ENCODE data around the gene TPO. TPM values are rescaled to one million over a fixed set of nuclear protein-coding genes. Genes with fewer than 3 reads are reported as not detected.
"Not testable (repeated sequence)": the region's sequence is repeated elsewhere in the genome, so short reads cannot be mapped to it uniquely, and the experiment has no call there.

Gene TPO
- total RNA-seq, 5 donors from 2014 or later (not counting 1 experiment from before 2014, with no cell fraction given), result 0.18 to 0.26 TPM; not detected in 3

GRCh38 chr2:1488181-1488671 lies 75.0 kb downstream of the TPO start:
- DNase-seq, result peak in 1 of 35 experiments; percentile 4
- Mint-ChIP-seq H3K9me3 (no peaks in the 10 kb centered on the region), H3K36me3 (no peaks in the 10 kb centered on the region), H3K4me1 (peaks cover 0 to 1% (median 0%) of the 10 kb centered on the region in 3 donors), H3K27ac (no peak overlapping the region), H3K4me3 (no peak overlapping the region), H3K27me3 (no peaks in the 10 kb centered on the region)
- no peak overlapping the region for H3K27ac ChIP-seq (ENCODE audit: low read length)
- H3K9me3 ChIP-seq, result no peaks in the 10 kb centered on the region
- H3K36me3 ChIP-seq (ENCODE audit: control insufficient read depth in 2 of 2, extremely low read depth in 1 of 2, insufficient read depth in 1 of 2, low read length in 1 of 2), result no peaks in the 10 kb centered on the region
- ChIA-PET CTCF (no interaction called here), POLR2A (no interaction called here)
- no peaks in the 10 kb centered on the region for H3K4me1 ChIP-seq (ENCODE audit: control insufficient read depth in 1 of 2, extremely low read depth in 1 of 2, insufficient read depth in 2 of 2, low read length in 2 of 2)
- WGBS (ENCODE audit: insufficient coverage), result 76% methylated on average over 4 of the region's 11 CpGs
- H3K27me3 ChIP-seq (replicated peaks in 1 of 2; ENCODE audit: control insufficient read depth in 2 of 2, extremely low read depth in 1 of 2, insufficient read depth in 2 of 2, low read length in 1 of 2), result peaks cover 0 to 14% of the 10 kb centered on the region in 2 experiments
- H3K4me3 ChIP-seq (ENCODE audit: control insufficient read depth in 1 of 2, extremely low read depth in 1 of 2, low read length in 1 of 2), result no peak overlapping the region
- ATAC-seq (replicated peaks in 1 of 4), result no peak

- Histone ChIP-seq H3K4me3 (ENCODE audit: control insufficient read depth in 1 of 2, extremely low read depth in 1 of 2, low read length in 1 of 2) (no peak overlapping the region), H3K9me3 (no peaks in the 10 kb centered on the region), H3K27ac (ENCODE audit: low read length) (no peak overlapping the region), H3K4me1 (ENCODE audit: control insufficient read depth in 1 of 2, extremely low read depth in 1 of 2, insufficient read depth in 2 of 2, low read length in 2 of 2) (no peaks in the 10 kb centered on the region), H3K36me3 (ENCODE audit: control insufficient read depth in 2 of 2, extremely low read depth in 1 of 2, insufficient read depth in 1 of 2, low read length in 1 of 2) (no peaks in the 10 kb centered on the region), H3K27me3 (replicated peaks in 1 of 2; ENCODE audit: control insufficient read depth in 2 of 2, extremely low read depth in 1 of 2, insufficient read depth in 2 of 2, low read length in 1 of 2) (peaks cover 0 to 14% of the 10 kb centered on the region in 2 experiments)
- Mint-ChIP-seq H3K4me1 (no peaks in the 10 kb centered on the region), H3K4me3 (no peak overlapping the region), H3K27ac (no peak overlapping the region), H3K27me3 (no peaks in the 10 kb centered on the region), H3K9me3 (no peaks in the 10 kb centered on the region), H3K36me3 (no peaks in the 10 kb centered on the region)
- no peak for ATAC-seq (replicated peaks in 1 of 4)
- ChIA-PET POLR2A (no interaction called here), CTCF (no interaction called here)
- peak in 1 of 35 experiments; percentile 21 for DNase-seq
- WGBS (ENCODE audit: insufficient coverage), result 83% methylated on average over 6 of the region's 6 CpGs
These were observed 75.6 kb downstream of the TPO start for GRCh38 chr2:1488851-1489250.

GRCh38 chr2:1489486-1489885 lies 76.2 kb downstream of the TPO start:
- Mint-ChIP-seq H3K27ac (no peak overlapping the region), H3K4me3 (no peak overlapping the region), H3K4me1 (no peaks in the 10 kb centered on the region), H3K36me3 (no peaks in the 10 kb centered on the region), H3K9me3 (no peaks in the 10 kb centered on the region), H3K27me3 (no peaks in the 10 kb centered on the region)
- Histone ChIP-seq H3K4me1 (ENCODE audit: control insufficient read depth in 1 of 2, extremely low read depth in 1 of 2, insufficient read depth in 2 of 2, low read length in 2 of 2) (no peaks in the 10 kb centered on the region), H3K4me3 (ENCODE audit: control insufficient read depth in 1 of 2, extremely low read depth in 1 of 2, low read length in 1 of 2) (no peak overlapping the region), H3K27me3 (replicated peaks in 1 of 2; ENCODE audit: control insufficient read depth in 2 of 2, extremely low read depth in 1 of 2, insufficient read depth in 2 of 2, low read length in 1 of 2) (peaks cover 0 to 14% of the 10 kb centered on the region in 2 experiments), H3K27ac (ENCODE audit: low read length) (no peak overlapping the region), H3K9me3 (no peaks in the 10 kb centered on the region), H3K36me3 (ENCODE audit: control insufficient read depth in 2 of 2, extremely low read depth in 1 of 2, insufficient read depth in 1 of 2, low read length in 1 of 2) (no peaks in the 10 kb centered on the region)
- no peak for ATAC-seq (replicated peaks in 1 of 4)
- POLR2A ChIA-PET, result no interaction called here
- WGBS (ENCODE audit: insufficient coverage), result 97% methylated on average over 9 of the region's 9 CpGs
- peak in 1 of 35 experiments; percentile 4 for DNase-seq
- CTCF ChIA-PET, result no interaction called here

GRCh38 chr2:1490381-1490780 lies 77.1 kb downstream of the TPO start:
- H3K27ac Mint-ChIP-seq; H3K4me1 Mint-ChIP-seq; H3K27me3 Mint-ChIP-seq; H3K36me3 Mint-ChIP-seq; POLR2A ChIA-PET; CTCF ChIA-PET; H3K9me3 Mint-ChIP-seq; H3K4me1 ChIP-seq (ENCODE audit: control insufficient read depth in 1 of 2, extremely low read depth in 1 of 2, insufficient read depth in 2 of 2, low read length in 2 of 2); H3K9me3 ChIP-seq; H3K36me3 ChIP-seq (ENCODE audit: control insufficient read depth in 2 of 2, extremely low read depth in 1 of 2, insufficient read depth in 1 of 2, low read length in 1 of 2); H3K4me3 ChIP-seq (ENCODE audit: control insufficient read depth in 1 of 2, extremely low read depth in 1 of 2, low read length in 1 of 2); ATAC-seq (replicated peaks in 1 of 4); H3K27ac ChIP-seq (ENCODE audit: low read length); H3K4me3 Mint-ChIP-seq: not testable (repeated sequence)
- peaks cover 0 to 14% of the 10 kb centered on the region in 2 experiments for H3K27me3 ChIP-seq (replicated peaks in 1 of 2; ENCODE audit: control insufficient read depth in 2 of 2, extremely low read depth in 1 of 2, insufficient read depth in 2 of 2, low read length in 1 of 2)
- WGBS (ENCODE audit: insufficient coverage), result 93% methylated on average over 8 of the region's 16 CpGs
- DNase-seq, result peak in 1 of 35 experiments; percentile 12

- Mint-ChIP-seq H3K27me3 (no peaks in the 10 kb centered on the region), H3K4me3 (no peak overlapping the region), H3K9me3 (no peaks in the 10 kb centered on the region), H3K27ac (no peak overlapping the region), H3K4me1 (peaks cover 0 to 2% (median 2%) of the 10 kb centered on the region in 3 donors), H3K36me3 (no peaks in the 10 kb centered on the region)
- Histone ChIP-seq H3K27me3 (replicated peaks in 1 of 2; ENCODE audit: control insufficient read depth in 2 of 2, extremely low read depth in 1 of 2, insufficient read depth in 2 of 2, low read length in 1 of 2) (peaks cover 0 to 13% of the 10 kb centered on the region in 2 experiments), H3K9me3 (no peaks in the 10 kb centered on the region), H3K36me3 (ENCODE audit: control insufficient read depth in 2 of 2, extremely low read depth in 1 of 2, insufficient read depth in 1 of 2, low read length in 1 of 2) (no peaks in the 10 kb centered on the region), H3K4me3 (ENCODE audit: control insufficient read depth in 1 of 2, extremely low read depth in 1 of 2, low read length in 1 of 2) (no peak overlapping the region), H3K27ac (ENCODE audit: low read length) (no peak overlapping the region), H3K4me1 (ENCODE audit: control insufficient read depth in 1 of 2, extremely low read depth in 1 of 2, insufficient read depth in 2 of 2, low read length in 2 of 2) (no peaks in the 10 kb centered on the region)
- CTCF ChIA-PET, result no interaction called here
- ATAC-seq (replicated peaks in 1 of 4), result no peak
- 83% methylated on average over 8 of the region's 8 CpGs for WGBS (ENCODE audit: insufficient coverage)
- DNase-seq, result peak in 1 of 35 experiments; percentile 20
- POLR2A ChIA-PET, result no interaction called here
These were observed 78.5 kb downstream of the TPO start for GRCh38 chr2:1491751-1492150.

- H3K4me1 ChIP-seq (ENCODE audit: control insufficient read depth in 1 of 2, extremely low read depth in 1 of 2, insufficient read depth in 2 of 2, low read length in 2 of 2); H3K9me3 Mint-ChIP-seq; ATAC-seq (replicated peaks in 1 of 4); H3K4me1 Mint-ChIP-seq; H3K27ac ChIP-seq (ENCODE audit: low read length); H3K27me3 Mint-ChIP-seq; H3K36me3 ChIP-seq (ENCODE audit: control insufficient read depth in 2 of 2, extremely low read depth in 1 of 2, insufficient read depth in 1 of 2, low read length in 1 of 2); H3K27ac Mint-ChIP-seq; H3K36me3 Mint-ChIP-seq; H3K9me3 ChIP-seq; H3K4me3 Mint-ChIP-seq; POLR2A ChIA-PET; CTCF ChIA-PET; H3K4me3 ChIP-seq (ENCODE audit: control insufficient read depth in 1 of 2, extremely low read depth in 1 of 2, low read length in 1 of 2): not testable (repeated sequence)
- peaks cover 0 to 10% of the 10 kb centered on the region in 2 experiments for H3K27me3 ChIP-seq (replicated peaks in 1 of 2; ENCODE audit: control insufficient read depth in 2 of 2, extremely low read depth in 1 of 2, insufficient read depth in 2 of 2, low read length in 1 of 2)
- WGBS (ENCODE audit: insufficient coverage), result 96% methylated on average over 9 of the region's 9 CpGs
- DNase-seq, result peak in 1 of 35 experiments; percentile 3
These were observed 79.0 kb downstream of the TPO start for GRCh38 chr2:1492231-1492630.
